ENCODE results near the gene ASTL. TPM values are rescaled to one million over a fixed set of nuclear protein-coding genes. Genes with fewer than 3 reads are reported as not detected.

The ASTL gene
- total RNA-seq, 1 donor from 2014 or later = not detected

GRCh38 chr2:96098900-96099590, 39.3 kb downstream of the ASTL start:
- peaks cover 11% of the 10 kb centered on the region for H3K36me3 Mint-ChIP-seq (ENCODE audit: unreplicated experiment)
- H3K4me3 Mint-ChIP-seq (ENCODE audit: unreplicated experiment) = no peak overlapping the region
- H3K27ac Mint-ChIP-seq (ENCODE audit: unreplicated experiment) = no peak overlapping the region
- H3K4me1 Mint-ChIP-seq (ENCODE audit: low read depth, unreplicated experiment) = peaks cover 4% of the 10 kb centered on the region
- TF ChIP-seq CTCF (IDR thresholded peaks at IDR 0.05; ENCODE audit: partially characterized antibody, unreplicated experiment) = no peak
- peak; percentile 18 for DNase-seq
- peaks cover 2% of the 10 kb centered on the region for H3K27me3 Mint-ChIP-seq (ENCODE audit: unreplicated experiment)
- H3K9me3 Mint-ChIP-seq (ENCODE audit: unreplicated experiment) = peaks cover 4% of the 10 kb centered on the region

GRCh38 chr2:96097951-96098823, 40.1 kb downstream of the ASTL start:
- H3K4me3 Mint-ChIP-seq (ENCODE audit: unreplicated experiment) = no peak overlapping the region
- no peak for DNase-seq
- peaks cover 4% of the 10 kb centered on the region for H3K4me1 Mint-ChIP-seq (ENCODE audit: low read depth, unreplicated experiment)
- peaks cover 11% of the 10 kb centered on the region for H3K36me3 Mint-ChIP-seq (ENCODE audit: unreplicated experiment)
- peaks cover 4% of the 10 kb centered on the region for H3K9me3 Mint-ChIP-seq (ENCODE audit: unreplicated experiment)
- no peak for TF ChIP-seq CTCF (IDR thresholded peaks at IDR 0.05; ENCODE audit: partially characterized antibody, unreplicated experiment)
- peaks cover 2% of the 10 kb centered on the region for H3K27me3 Mint-ChIP-seq (ENCODE audit: unreplicated experiment)
- H3K27ac Mint-ChIP-seq (ENCODE audit: unreplicated experiment) = peak overlapping the region; percentile 33

GRCh38 chr2:96097441-96097840, 40.9 kb downstream of the ASTL start:
- Mint-ChIP-seq H3K9me3 (ENCODE audit: unreplicated experiment) (peaks cover 4% of the 10 kb centered on the region), H3K27me3 (ENCODE audit: unreplicated experiment) (peaks cover 2% of the 10 kb centered on the region), H3K36me3 (ENCODE audit: unreplicated experiment) (peaks cover 11% of the 10 kb centered on the region), H3K27ac (ENCODE audit: unreplicated experiment) (no peak overlapping the region), H3K4me3 (ENCODE audit: unreplicated experiment) (no peak overlapping the region), H3K4me1 (ENCODE audit: low read depth, unreplicated experiment) (peaks cover 4% of the 10 kb centered on the region)
- TF ChIP-seq CTCF (IDR thresholded peaks at IDR 0.05; ENCODE audit: partially characterized antibody, unreplicated experiment) = no peak
- no peak for DNase-seq

- H3K27ac Mint-ChIP-seq (ENCODE audit: unreplicated experiment) = no peak overlapping the region
- peaks cover 4% of the 10 kb centered on the region for H3K9me3 Mint-ChIP-seq (ENCODE audit: unreplicated experiment)
- H3K4me1 Mint-ChIP-seq (ENCODE audit: low read depth, unreplicated experiment) = peaks cover 7% of the 10 kb centered on the region
- no peak for TF ChIP-seq CTCF (IDR thresholded peaks at IDR 0.05; ENCODE audit: partially characterized antibody, unreplicated experiment)
- no peak for DNase-seq
- peaks cover 11% of the 10 kb centered on the region for H3K36me3 Mint-ChIP-seq (ENCODE audit: unreplicated experiment)
- no peak overlapping the region for H3K4me3 Mint-ChIP-seq (ENCODE audit: unreplicated experiment)
- H3K27me3 Mint-ChIP-seq (ENCODE audit: unreplicated experiment) = peaks cover 7% of the 10 kb centered on the region
These were observed 43.1 kb downstream of the ASTL start for GRCh38 chr2:96095116-96095636.
